GM18861 (cell line): ENCODE measurements around the gene DNAJB4.
"Not testable (repeated sequence)": the region's sequence is repeated elsewhere in the genome, so short reads cannot be mapped to it uniquely, and the experiment has no call there.

Experiments
- ATAC-seq: cut with Tn5 transposase; IDR thresholded peaks from one replicate; pipeline ENCODE4 v1.9.1; 2021; ENCODE audit not compliant: unreplicated experiment

Gene DNAJB4

DNA sequence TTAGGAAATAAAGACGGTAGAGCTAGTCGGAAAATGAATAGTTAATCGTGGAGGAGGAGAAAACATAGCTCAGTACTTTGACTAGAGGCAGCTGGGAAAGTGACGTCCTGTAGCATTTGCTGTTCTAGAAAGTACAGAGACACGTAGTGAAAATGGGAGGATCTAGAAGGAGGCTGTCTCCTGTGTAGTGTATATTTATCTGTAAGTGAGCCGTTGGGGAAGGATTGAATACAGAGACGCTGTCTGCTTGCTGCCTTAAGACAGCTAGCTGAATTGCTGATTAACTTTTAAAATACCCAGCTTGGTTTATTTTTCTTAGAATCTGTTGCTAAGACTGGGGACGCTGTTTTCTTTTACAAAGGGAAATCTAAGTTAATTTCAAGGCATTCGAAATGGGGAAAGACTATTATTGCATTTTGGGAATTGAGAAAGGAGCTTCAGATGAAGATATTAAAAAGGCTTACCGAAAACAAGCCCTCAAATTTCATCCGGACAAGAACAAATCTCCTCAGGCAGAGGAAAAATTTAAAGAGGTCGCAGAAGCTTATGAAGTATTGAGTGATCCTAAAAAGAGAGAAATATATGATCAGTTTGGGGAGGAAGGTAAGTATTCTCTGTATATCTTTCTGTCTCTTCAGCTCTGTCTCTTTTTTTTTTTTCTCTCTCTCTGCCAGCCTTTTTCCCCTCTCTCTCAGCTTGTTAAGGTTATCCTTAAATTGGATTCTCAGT lies at the start of gene DNAJB4:
TSS of gene DNAJB4 (plus strand) at position 221 of the 729 bp plus-strand sequence. CDS start at position 393, 172 bp downstream.
- peak; percentile 95 for ATAC-seq

DNA sequence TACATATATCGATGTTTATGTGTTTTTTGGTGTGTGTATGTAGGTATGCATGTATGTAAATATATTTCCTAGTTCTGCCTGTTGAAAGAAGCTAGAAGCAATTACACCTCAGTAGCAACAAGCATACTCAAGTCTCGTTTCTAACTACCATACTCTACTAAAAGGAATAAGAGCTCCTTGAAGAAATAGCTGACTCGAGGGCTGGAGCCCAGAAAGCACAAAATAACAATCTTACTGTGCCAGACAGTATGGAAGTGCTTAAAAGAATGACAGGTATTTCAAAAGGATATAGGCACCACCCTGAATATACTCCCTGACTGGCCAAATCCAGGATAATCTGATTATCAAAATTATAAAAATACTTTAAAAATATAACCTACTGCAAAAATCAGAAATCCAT lies 49.0 kb upstream of the DNAJB4 start:
- no peak for ATAC-seq

DNA sequence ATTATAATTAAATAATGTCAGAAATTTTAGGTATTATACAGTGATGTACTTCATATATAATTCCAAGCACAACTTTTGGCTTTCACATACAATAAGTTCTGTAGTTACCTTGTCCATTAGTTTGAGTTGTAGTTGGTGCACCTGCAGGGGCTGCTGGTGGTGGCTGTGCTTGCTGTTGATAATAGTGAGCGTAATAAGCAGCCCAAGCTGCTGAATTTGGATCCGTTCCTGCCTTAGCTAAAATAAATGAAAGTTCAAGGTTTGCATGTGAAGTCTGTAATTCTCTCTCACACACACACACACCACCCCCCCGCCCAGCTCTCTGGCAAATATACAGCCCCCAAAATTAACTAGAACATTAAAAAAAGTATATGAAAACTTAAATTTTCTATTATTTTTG lies 48.3 kb upstream of the DNAJB4 start:
- ATAC-seq, result no peak

DNA sequence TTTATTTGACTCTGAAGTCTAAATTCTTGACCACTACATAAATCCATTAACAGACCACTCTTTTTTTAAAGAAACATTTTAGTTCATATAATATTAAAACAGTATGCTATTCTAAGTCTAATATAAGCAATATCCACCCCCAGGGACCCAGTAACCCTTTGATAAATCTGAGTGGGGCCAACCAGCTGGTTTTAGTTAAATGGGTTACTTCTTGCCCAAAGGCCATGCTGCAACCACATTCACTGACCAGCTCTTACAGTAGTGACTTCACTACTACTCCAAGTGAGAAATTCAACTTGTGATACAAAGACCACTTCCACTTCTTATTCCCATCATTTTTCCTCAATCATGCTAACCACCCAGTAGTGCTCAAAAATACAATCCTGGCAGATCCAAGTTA lies 46.3 kb upstream of the DNAJB4 start:
- ATAC-seq, result no peak

DNA sequence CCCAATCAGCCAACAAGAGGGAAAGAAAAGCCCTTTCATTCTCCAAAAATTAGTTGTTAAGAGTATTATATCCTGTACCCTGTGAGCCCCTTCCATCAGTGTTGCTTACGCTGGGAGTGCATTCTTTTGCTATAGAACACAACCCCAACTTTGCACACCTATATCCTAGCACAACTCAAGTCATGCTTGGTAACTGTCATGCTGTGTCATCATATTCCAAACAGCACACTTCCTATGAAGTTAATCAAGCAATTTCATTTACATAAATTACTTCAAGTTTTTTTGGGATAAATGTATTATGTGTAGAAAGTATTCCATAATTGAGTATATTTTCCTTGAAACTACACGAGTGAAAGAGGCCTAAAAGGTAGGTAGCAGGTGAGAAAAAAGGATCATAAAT lies 45.9 kb upstream of the DNAJB4 start:
- ATAC-seq, result no peak

DNA sequence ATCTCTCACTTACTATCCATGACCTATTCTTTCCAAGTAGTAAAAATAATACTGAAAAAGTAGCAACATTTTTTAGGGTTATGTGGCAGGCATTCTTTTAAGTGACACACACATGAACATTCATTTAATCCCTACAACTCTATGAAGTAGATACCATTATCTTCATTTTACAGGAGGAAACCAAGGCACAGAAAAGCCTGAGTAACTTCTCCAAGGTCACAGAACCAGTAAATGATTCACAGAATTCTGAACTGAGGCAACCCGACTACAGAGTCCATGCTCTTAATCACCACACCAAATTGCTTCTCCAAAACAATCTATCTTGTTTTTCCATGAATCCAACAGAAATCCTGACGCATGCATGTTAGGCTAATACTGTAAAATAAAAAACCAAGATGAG lies 43.3 kb upstream of the DNAJB4 start:
- ATAC-seq, result no peak

DNA sequence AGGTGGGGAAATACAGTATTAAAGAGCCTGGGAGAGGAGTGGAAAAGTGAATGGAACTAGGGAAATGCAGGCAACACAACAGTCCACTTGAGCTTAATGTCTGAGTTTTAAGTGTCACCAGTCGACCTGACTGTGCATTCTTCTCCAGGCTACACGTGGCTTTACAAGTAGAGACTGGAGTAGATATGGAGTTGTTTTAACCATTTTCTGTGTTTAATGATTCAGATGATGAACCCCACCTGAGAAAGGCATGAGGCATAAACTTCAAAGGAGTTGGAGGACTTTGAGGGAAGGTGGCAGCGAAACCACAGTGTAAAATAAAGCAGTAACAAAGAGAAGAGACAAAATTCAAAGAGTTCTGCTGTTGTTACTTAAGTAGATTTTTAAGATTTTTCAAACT lies 38.4 kb upstream of the DNAJB4 start:
- ATAC-seq, result no peak

DNA sequence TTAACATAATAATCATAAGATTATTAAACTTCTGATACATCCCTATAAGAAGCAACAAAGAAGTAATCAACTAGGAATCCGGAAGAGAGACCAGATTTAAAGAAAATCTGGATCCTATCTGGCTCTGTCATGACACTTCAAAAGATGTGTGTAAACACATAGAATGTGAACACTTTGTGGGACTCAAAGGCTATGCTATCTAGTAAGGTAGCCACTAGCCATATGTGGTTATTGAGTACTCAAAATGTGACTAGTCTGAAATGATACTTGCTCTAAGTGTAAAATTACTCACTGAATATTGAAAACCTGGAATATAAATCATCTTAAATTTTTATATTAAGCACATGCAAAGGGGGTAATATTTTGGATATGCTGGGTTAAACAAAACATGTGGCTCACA lies 34.5 kb upstream of the DNAJB4 start:
- no peak for ATAC-seq

DNA sequence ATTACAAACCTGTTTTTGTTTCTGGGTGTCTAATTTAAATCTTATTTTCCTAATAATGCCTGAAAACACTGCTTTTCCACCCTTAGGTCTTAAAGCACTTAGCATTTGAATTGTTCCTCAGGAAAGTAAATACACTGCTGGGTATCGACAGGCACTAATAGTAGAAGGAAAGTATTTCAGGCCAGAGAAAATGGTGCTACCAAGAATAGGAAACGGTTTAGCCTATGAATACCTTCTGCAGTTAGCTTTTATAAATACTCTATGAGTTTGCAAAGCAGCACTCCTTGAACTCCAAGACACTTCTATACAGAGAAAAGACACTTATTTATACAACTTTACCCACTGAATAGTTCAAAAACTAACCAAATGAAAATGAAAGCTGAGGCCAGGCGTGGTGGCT lies 32.7 kb upstream of the DNAJB4 start:
- no peak for ATAC-seq

DNA sequence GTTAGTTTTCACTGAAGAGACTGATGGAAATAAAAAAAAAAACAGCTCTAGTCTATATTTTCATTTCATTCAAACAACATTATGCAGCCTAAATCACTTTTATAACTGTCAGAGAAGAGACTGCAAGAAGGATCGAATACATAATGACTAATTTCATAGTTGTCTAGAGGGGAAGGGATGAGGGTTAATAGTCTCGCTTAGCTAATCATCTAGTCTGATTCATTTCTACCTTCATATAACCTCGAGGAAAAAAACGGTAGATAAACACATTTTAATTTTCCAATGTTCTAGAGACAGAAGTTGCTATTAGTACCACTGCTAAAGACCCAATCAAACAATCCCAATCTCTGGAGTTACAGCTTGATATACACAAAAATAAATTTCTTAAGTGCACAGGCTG lies 29.4 kb upstream of the DNAJB4 start:
- ATAC-seq, result no peak

DNA sequence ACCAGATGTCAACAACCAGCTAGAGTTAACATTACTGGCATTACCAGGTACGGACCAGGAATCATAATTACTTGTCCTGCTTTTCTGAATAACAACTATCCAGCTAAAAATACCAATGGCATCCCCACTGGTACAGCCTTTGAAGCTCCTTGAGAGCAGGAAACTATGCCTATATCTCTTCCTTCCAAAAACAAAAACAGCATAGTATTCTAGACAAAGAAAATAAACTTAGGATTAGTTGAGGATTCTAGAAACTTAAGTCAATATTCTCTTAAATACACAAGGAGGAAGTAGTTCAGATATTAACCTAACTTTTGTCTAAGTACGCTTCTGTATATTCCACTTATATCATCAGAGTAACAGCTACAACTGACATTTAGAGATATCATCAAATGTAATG lies 28.8 kb upstream of the DNAJB4 start:
- no peak for ATAC-seq

DNA sequence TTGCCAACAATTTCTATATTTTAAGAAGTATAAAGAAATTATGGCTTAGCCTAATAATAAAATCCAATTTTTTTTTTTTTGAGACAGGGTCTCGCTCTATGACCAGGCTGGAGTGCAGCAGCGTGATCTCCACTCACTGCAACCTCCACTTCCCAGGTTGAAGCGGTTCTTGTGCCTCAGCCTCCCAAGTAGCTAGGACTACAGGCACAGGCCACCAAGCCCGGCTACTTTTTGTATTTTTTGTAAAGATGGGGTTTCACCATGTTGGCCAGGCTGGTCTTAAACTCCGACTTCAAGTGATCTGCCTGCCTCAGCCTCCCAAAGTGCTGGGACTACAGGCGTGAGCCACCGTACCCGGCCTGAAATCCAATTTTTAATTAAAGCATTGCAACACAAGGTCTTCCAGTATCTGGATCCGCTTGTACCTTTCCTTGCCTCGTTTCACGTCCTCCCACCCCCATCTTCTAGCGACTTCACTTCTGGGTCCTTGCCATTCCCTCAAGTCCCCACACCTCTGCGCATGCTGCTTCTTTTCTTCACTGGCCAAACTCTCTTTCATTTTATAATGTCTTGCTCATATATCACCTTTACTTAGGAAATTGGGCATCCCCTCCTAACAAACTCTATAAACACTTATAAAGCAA lies 28.2 kb upstream of the DNAJB4 start:
- no peak for ATAC-seq

DNA sequence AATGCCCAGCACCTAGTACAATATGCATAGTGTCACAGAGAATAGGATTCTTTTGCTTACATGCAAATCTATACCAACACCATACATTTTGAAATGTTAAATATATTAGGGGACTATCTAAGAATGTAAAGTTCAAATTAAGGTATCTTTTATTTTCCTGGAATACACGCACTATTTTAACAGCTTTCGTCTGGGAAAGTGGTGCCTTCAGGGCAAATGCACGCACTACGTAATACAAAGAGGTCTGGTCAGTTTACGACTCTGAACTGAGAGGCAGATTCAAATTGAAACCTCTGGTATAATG lies 26.8 kb upstream of the DNAJB4 start:
- ATAC-seq, result no peak

DNA sequence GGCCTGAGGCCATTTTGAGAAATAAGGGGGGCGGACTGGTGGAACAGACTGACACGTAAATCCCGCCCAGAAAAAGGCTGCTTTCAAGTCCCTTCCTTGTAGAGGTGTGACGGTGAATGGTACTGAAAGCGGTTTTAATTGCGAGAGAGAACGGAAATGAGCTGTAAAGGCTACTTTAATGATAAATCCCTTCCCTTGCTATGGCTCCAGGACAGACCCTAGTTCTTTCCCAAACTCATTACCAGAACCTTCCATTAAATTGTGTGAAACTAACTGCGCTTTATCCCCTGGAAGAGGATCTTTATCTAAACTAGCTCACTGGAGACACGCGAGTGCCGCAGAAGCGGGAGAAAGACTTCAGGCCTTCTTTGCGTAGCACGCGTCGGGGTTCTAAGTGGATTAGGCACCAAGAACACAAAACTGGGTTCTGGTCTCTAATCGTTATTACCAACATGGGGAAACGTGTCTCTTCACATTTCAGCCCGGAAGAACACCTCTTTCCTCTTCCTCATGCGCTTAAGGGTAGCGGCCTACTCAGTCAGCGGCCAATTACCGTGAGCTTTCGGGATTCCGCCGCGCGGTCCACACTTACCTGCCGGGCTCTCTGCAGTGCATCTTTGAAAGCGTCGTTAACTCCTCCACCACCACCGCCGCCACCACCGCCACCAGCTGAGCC lies 26.3 kb upstream of the DNAJB4 start:
- ATAC-seq, result peak; percentile 69

DNA sequence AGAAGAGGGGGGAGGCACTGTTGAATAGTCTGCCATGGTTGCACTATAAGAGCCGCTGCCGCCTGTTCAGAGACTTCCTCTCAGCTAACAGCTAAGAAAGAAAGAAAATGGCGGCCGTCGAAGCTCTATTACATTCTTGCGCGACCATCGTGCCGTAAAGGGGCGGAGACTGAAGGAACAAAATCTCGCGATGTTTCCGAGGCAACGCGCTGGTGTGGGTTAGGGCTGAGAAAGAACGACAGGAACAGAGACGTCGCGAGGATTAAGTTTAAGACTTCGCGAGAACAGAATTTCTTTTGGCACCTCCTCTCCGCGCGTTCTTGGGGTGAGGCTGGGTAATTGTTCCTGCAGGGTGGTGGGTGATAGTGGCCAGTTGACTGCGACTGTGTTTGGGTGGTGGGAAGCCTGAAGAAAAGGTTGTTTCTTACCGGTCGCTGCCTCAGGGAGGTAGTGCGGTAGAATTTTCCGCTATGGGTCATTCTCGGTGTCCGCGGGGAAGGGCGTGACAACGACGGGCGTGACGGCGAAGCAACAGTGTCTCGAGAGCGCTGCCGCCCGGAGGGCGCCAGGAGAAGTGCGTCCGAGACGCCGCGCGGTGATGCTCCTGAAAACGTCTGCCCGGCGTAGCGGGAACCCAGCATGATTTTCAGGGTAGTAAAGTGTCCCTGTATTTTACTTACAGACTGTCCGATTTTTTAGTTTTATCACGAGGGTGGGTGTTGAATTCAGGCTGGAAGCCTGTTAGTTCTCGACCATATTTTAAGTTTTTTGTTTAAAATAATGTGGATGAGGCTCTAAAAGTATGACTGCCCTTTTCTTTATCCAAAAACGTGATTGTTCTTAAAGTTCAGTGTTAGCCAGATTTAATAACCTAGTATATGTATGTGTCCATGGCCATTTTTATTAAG lies 25.5 kb upstream of the DNAJB4 start, which contains the start of gene FUBP1:
TSS of gene FUBP1 (minus strand) at position 104 of the 908 bp plus-strand sequence. CDS start at position 36, 68 bp downstream.
- ATAC-seq, result peak; percentile 62

DNA sequence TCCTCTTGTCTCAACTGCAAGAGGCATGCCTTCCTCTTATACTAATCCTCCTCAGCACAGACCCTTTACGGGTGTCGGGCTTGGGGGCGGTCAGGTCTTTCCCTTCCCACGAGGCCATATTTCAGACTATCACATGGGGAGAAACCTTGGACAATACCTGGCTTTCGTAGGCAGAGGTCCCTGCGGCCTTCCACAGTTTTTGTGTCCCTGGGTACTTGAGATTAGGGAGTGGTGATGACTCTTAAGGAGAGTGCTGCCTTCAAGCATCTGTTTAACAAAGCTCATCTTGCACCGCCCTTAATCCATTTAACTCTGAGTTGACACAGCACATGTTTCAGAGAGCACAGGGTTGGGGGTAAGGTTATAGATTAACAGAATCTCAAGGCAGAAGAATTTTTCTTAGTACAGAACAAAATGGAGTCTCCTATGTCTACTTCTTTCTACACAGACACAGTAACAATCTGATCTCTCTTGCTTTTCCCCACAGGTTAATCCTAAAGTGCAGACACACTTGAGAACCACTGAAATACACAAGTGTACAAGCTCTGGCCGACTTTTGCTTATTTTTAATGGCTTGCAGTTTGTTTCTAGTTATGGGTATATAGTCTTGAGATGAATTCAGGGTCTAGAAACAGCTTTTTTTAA lies 21.3 kb upstream of the DNAJB4 start:
- not testable (repeated sequence) for ATAC-seq

DNA sequence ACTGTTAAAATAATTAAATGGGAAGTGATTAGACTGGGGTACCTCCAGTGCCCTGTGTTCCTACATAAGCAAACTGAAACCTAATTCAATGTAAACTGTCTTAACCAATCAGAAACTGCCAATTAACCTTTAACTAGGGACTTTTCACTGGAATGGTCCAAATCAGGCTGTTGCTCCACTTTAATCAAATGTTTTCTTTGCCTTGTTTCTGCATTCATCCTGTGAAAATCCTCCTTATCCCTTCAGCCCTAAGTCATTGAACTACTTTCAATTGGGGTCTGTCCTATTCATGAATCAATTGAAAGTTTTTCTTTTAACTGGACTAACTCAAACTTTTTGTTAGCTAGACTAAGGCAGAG lies 20.8 kb upstream of the DNAJB4 start:
- ATAC-seq, result no peak

DNA sequence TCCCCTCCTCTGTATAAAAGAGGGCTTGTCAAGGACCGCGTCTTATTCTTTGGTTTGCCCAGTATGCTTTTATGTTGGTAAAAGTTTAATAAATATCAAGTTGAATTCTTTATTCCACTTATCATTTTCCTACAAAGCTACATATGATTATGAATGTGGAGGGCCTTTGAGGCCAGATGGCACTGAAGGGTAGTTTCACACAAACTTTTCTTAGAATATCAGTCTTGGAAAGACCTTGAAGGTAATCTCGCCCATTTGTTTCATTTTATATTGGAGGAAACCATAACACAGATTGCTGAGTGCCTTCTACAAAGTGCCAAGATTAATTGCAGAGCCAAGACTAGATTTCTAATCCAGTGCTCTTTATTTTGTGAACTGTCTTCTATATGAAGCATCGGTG lies 20.1 kb upstream of the DNAJB4 start:
- ATAC-seq, result no peak

DNA sequence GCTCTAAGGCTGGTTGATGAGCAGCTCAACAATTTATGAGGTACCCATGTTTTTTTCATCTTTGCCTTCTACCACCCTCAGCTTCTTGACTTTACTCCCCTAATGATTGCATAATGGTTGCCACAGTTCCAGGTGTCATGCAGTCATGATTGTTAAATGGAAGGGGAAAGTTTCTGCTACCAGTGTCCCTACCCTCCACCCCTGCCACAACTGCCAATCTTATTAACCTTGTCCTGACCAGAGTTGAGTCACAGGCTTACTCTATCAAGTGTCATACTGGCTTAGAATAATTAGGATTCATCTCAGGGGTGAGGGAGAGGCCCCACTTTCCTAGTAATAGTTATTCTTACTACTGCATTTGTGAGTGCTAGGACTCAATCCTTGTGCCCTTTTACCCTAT lies 17.9 kb upstream of the DNAJB4 start:
- no peak for ATAC-seq

DNA sequence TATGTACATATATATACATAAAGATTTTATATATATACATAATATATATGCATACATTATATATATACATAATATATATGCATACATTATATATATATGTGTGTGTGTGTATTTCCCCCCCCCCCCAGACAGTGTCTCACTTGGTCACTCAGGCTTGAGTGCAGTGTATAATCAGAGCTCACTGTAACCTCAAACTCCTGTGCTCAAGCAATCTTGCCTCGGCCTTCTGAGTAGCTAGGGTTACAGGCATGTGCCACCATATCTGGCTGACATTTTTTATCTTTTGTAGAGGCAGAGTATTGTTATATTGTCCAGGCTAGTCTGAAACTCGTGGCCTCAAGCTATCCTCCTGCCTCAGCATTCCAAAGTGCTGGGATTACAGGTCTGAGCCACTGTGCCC lies 16.8 kb upstream of the DNAJB4 start:
- ATAC-seq, result no peak

DNA sequence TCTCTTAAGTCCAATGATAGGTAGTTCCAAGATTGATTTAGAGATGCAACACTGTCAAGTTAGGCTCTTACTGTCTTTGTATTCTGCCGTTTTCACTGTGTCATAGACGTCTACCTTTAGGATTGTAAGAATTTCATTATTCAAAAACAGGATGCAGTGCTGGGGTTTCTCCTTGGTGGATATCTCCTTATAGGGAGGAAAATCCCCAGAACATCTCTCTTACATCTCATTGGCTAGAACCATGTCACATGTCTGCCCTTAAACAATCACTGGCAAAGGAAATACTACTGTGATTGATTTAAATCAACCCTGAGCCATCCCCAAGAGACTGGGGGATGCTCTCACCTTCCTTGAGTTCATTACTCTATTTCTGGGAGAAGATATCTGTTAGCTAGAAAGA lies 15.0 kb upstream of the DNAJB4 start:
- no peak for ATAC-seq
